ENCODE data around the gene KAZN.
A peak's percentile ranks its signal among the peaks of the same experiment; 100 is the strongest.

KAZN gene

DNA sequence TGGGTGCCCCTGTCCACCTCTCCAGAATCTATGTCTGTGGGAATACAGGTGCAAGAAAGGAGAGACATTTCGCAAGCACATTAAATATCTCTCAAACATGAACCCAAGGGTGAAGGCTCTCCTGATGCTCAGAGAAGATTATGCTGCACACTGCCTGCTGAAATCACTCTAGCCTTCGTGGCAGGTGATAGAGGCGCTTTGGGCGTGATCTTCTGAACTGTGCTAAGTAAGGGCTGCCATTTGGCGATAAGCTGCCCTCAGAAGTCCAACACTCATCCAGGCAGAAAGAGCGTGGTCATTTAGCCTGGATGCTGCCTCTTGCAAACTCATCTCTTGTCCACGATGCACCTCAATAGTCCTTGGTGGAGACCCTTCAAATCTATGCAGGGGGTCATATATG is 241.9 kb downstream of the KAZN start:
- DNase-seq, result no peak

GRCh38 chr1:14841456-14841855 is 243.0 kb downstream of the KAZN start:
- DNase-seq, result no peak

GRCh38 chr1:14841951-14842350 is 243.5 kb downstream of the KAZN start:
- DNase-seq, result no peak

GRCh38 chr1:14842361-14842760 is 243.9 kb downstream of the KAZN start:
- DNase-seq, result no peak

DNA sequence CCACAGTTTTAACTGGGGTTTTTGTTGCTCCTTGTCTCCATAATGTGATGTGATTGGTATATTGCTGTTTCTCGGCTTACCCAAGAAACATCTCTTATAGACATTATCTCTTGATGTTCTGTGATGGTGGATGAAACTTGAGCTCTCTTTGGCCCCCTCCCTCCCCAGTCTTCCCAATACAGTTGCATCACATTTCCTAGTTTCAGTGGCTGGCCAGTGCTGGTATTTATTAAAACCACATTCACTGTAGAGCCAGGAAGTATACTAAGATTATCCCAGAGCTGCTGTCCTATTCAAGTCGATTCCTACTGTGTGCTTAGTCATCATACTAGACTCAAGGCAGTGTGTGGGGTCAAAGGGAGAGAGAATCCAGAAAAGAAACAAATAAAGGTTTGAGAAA is 244.4 kb downstream of the KAZN start:
- DNase-seq, result no peak

GRCh38 chr1:14843525-14843924 is 245.0 kb downstream of the KAZN start:
- DNase-seq, result no peak

DNA sequence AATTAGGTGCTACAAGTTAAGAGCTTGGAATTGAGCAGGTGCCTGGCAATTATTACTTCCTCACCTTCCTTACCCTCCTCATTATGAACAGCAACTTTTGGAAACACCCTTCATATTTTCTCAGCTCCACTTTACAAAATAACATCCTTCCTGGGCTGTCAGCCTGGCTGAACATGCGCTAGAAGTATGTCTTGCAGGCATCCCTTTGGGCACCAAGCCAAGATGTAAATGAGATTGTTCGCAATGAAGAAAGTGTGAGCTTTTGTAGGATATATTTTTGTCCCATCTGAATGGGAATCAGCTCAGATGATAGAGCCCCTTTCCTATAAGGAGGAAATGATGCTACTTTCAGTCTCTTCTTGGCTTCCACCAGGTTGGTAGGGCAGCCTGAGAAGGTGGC is 245.9 kb downstream of the KAZN start:
- no peak for DNase-seq

GRCh38 chr1:14844923-14845617 is 246.6 kb downstream of the KAZN start:
- DNase-seq, result no peak

DNA sequence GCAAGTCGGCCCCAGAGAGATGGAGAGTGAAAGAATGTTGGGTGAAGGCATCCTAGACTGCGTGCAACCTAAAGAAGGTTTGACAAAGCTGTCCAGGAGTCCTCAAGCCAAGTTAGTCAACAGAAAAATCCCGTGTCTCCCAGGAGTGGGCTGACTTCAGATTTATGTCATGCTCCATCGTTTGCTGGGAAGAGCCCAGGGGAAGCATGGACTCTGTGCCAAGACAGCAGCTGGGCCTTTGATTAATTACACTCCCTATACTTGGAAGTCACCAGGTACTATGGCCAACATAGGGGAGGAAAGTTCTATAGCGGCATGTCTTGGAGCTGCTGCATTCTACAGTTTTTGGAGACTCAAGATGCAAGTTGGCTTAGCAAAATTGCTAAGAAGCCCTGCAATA is 247.4 kb downstream of the KAZN start:
- DNase-seq, result no peak

- no peak for DNase-seq
Observed at GRCh38 chr1:14846688-14847087, 248.2 kb downstream of the KAZN start.

DNA sequence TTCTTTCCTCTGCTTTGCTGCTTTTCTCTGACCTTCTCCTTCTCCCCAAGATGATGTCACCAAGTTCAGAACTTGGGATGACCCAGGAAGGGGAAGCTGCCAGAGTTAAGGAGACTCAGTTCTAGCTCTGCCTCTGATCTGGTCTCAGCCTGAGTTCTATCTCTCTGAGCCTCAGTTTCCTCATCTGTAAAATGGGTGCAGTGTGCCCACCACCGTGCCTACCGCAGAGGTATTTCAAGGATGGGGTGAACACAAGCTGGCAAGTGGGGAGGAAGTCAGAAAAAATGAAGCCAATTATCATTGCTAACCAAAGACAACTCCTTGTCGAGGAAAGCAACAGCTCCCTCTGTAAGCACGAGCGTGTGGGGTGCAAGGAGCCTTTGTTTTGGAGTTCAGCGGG is 249.7 kb downstream of the KAZN start:
- no peak for DNase-seq

- no peak for DNase-seq
Observed at GRCh38 chr1:14848625-14849024, 250.1 kb downstream of the KAZN start.

GRCh38 chr1:14849038-14849437 is 250.6 kb downstream of the KAZN start:
- DNase-seq, result no peak

GRCh38 chr1:14850563-14850962 is 252.1 kb downstream of the KAZN start:
- DNase-seq, result peak; percentile 30

DNA sequence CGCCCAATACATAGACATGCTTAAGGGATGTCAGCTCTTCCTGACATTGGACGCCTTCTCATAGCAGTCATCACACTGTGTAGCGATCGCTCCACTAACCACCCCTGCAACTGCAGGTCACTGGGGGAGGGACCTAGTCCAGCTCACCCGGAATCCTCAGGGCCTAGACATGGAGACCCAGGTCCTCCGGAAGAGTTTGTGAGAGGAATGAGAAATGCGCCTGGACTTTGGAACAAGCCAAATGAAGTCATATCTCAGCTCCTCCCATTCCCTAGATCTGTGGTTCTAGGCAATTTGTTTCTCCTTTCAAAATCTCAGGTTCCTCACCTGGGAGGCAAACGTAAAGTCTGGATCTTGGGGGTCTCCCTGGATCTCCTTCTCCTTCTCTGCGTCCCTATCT is 253.3 kb downstream of the KAZN start:
- no peak for DNase-seq

DNA sequence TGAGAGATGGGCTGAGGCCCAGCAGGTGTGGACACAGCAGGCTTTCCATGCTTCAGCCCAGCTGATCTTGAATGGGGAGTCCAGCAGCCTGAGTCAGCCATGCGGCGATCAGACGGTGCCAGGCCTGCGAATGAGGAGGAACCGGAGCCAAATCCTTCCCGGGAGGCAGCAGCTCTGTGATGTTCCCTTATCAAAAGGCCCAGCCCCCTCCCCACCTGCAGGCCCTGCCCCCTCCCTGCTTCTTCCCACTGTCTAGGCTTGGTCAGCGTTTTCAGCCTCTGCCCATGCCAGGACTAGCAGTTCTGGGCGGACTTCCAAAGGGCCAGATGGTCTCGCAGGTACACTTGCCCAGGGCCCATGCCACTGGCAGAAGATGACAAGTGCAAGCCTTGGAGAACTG is 253.8 kb downstream of the KAZN start:
- DNase-seq, result no peak

- DNase-seq, result no peak
Observed at GRCh38 chr1:14853518-14853917, 255.0 kb downstream of the KAZN start.

DNA sequence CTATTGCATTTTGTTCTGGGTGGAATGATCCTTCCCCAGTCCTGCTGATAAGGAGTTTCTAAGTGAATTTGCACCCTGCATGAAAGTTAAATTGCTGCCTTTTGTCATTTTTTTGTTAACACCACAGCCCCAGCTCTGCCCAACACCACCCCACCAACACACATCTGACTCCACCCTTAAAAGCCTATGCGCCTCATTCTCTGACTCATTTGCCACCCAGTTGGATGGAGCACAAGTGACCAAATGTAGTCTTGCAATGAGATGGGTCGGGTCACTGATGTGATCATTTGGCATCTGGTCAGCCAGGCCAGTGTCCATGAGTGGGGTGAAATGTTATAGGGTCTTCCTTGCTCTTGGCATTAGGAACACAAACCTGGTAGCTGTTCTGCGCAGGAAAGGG is 256.8 kb downstream of the KAZN start:
- DNase-seq, result no peak

DNA sequence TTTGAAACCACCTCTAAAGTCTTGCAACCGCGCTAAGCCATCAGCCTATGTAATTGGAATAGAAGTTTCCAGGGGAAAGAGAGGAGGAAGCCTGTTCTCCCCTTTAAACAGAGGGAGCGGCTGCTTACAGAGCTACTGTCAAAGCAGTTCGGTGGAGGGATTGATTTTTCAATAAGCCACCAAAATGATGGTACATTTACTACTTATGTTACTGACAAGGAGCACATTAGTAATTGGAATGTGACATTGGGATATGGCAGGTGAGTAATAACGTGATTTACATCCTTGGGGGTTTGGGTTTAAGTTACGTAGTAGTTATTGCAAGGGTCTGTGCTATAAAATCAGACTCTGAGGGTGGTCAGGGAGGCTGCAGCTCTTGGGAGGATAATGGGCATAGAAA is 257.3 kb downstream of the KAZN start:
- no peak for DNase-seq

DNA sequence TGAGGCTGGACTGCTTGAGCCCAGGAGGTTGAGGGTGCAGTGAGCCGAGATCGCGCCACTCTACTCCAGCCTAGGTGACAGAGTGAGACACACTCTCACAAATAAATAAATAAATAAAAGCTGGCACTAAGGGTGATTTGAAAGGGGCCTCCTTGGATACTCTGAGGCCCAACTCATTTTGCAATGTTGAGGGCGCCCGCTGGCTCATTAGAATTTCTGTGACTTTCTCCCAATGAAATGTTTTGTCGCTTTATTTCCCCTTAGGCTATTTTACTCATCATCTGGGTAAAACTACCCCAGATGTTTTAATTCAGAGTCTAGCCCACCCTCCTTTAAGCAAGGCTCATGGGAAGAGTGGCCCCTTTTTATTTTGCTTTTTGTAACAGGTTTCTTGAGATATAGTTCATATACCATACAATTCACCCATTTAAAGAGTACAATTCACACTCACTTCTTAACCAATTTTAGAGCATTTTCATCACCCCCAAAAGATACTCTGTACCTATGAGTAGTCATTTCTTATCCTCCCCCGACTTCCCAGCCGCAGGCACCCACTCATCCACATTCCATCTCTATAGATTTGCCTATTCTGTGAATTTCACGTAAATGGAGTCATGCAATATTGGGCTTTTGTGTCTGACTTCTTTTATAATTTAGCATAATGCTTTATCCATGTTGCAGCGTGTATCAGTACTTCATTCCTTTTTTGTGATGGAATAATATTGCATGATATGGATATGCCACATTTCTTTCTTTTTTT is 259.1 kb downstream of the KAZN start:
- no peak for DNase-seq

- DNase-seq, result no peak
Observed at GRCh38 chr1:14862114-14862771, 263.8 kb downstream of the KAZN start.

GRCh38 chr1:14865106-14865505 is 266.6 kb downstream of the KAZN start:
- DNase-seq, result no peak

DNA sequence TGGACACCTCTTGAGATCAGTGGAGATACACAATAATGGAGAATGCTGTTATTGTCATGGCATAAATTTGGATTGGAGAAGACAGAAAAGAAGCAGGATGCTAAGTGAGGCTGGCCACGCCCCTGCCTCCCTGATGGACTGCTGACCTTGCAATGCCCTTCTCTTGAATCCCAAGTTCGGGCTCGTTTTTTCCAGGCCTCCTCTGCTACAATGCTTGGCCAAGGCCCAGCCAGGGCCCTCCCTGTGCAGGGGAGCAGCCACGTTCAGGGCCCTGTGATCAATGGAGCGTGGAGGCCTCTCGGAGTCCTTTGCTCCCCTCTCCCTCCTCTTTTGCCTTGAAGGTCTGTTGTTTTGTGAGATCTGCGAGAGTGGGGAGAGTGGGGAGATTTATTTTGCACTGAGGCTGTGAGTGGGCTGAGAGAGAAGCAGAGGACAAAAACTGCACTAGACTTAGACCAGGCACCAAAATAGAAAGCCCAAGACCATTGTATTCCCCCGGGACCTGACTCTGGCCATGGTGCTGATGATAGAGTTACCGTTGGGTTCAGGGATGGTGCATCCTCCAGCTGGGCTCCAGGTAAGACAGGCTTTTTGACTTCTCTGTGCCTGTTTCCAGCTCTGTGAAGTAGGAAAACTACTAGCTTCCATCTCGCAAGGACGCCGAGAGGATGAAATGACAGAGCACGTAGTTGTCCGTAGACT is 268.6 kb downstream of the KAZN start:
- DNase-seq, result no peak

- no peak for DNase-seq
Observed at GRCh38 chr1:14869187-14869586, 270.7 kb downstream of the KAZN start.

Data from NCI-H510A (cell line).